Keratinocyte (primary cell): ENCODE data around the gene GAS2.

Experiments used
- CTCF ChIP-seq, 3 experiments: IDR thresholded peaks in 1 of 3; conservative IDR thresholded peaks in 1 of 3; optimal IDR thresholded peaks in 1 of 3; 2 replicates in 2 of 3; 3 replicates in 1 of 3; pipeline versions ENCODE3 to v1.5.1; 2011; ENCODE audit warnings: low read length in 3 of 3, mild to moderate bottlenecking in 3 of 3, moderate library complexity in 2 of 3, control low read depth in 1 of 3, inconsistent platforms in 1 of 3; ENCODE audit not compliant: insufficient read depth in 2 of 3; ENCODE audit errors: extremely low read depth in 1 of 3
- EZH2 ChIP-seq: IDR thresholded peaks from one replicate; pipeline ENCODE4 v1.6.1; 2012; ENCODE audit warnings: inconsistent platforms, mild to moderate bottlenecking, low read length, moderate library complexity

GRCh38 chr11:22807391-22807790 is 141.0 kb downstream of the GAS2 start:
- TF ChIP-seq CTCF (optimal IDR thresholded peaks at IDR 0.05 in 1 of 3, IDR thresholded peaks at IDR 0.05 in 1 of 3, conservative IDR thresholded peaks at IDR 0.05 in 1 of 3; ENCODE audit: extremely low read depth in 1 of 3, insufficient read depth in 2 of 3, low read length in 3 of 3) = no peak
- no peak for TF ChIP-seq EZH2
